CD4-positive, alpha-beta T cell treated with Interleukin-15 for 1 hour (primary cell): ENCODE measurements around the gene TSPAN10.
"Not testable (repeated sequence)": the region's sequence is repeated elsewhere in the genome, so short reads cannot be mapped to it uniquely, and the experiment has no call there.

Experiments used
- DNase-seq: peaks from one replicate; pipeline ENCODE4 v3.0.0-alpha.2; 2020

Gene TSPAN10

DNA sequence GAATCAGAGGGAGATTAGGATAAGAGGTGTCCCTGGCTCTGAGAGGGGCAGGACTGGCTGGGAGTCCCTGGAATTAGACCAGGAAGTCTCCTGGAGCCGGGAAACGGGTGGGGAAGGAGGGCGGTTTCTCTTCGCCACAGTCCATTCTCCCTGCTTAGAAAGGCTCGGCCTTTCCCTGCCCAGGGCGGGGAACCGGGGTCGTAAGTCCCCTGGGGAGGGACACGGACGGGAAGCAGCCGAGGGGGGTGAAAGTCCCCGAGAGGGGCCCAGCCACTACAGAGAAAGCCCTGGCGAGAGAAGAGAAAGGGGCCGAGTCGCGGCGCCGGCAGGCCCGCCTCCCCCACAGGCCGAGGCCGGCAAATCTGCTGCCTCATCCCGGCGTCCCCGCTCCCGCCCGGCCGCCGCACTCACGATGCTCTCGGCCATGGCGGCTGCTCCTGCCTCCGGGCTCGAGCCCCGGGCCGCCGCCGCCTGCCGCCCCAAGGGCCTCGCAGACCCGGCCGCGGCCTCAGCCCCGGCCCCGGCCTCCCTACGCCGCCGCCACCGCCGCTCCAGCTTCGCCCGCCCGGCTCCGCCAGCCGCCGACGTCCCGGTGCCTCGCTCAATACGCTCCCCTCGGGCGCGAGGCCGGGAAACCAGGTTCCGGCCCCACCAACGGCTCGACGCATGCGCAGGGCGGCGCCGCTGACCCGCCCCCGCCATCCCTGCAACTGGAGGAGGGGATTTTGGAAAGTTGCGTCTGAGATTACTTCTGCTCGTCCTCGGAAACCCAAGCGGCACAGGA, at the start of gene TSPAN10, which contains the start of gene NPLOC4:
Gene TSPAN10, plus strand, starts transcription at position 692 of the 784 bp plus-strand sequence. CDS start 5,217 bp downstream, outside the sequence.
Gene NPLOC4, minus strand, starts transcription at position 608 of the 784 bp plus-strand sequence. Its CDS starts 182 bp downstream, at position 426.
- DNase-seq = peak; percentile 82

DNA sequence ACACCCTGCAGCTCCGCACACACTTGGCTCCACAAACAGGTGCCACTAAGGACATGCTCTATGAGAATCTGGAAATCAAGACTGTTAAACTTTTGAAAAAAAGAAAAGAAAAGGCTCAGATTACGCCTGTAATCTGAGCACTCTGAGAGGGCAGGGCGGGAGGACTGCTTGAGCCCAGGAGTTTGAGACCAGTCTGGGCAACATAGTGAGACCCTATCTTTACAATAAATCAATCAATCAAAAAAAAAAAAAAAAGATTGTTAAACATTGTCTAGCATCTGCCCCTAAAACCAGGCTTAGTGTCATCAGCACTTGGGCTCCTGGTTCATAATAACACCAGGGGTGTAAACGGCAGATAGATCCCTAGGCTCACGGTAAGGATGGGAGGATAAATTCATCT, 47.4 kb upstream of the TSPAN10 start:
- no peak for DNase-seq

- no peak for DNase-seq
These were observed 46.9 kb upstream of the TSPAN10 start for GRCh38 chr17:81590121-81590520.

DNA sequence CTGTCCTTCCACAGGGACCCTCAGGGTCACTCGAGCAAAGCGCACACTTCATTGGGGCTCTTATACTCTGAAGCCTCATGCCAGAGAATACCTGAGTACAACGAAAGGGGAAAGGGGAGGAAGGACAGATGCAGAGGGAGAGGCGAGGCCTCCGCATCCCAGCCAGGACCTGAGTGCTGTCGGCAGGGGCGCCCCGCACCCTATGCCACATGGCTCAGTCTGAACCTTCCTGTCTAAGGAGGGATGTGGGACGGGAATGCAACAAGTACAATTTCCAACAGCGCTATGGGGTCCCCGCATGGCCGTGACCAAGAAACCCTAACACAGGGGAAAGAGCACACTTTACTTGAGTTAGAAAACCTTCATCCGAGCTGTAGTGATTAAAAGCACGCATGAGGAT, 45.0 kb upstream of the TSPAN10 start:
- no peak for DNase-seq

GRCh38 chr17:81593105-81593871, 43.7 kb upstream of the TSPAN10 start:
- no peak for DNase-seq

GRCh38 chr17:81599719-81600486, 37.1 kb upstream of the TSPAN10 start:
- DNase-seq = no peak

- DNase-seq = peak; percentile 55
These were observed 35.4 kb upstream of the TSPAN10 start for GRCh38 chr17:81601525-81602120.

DNA sequence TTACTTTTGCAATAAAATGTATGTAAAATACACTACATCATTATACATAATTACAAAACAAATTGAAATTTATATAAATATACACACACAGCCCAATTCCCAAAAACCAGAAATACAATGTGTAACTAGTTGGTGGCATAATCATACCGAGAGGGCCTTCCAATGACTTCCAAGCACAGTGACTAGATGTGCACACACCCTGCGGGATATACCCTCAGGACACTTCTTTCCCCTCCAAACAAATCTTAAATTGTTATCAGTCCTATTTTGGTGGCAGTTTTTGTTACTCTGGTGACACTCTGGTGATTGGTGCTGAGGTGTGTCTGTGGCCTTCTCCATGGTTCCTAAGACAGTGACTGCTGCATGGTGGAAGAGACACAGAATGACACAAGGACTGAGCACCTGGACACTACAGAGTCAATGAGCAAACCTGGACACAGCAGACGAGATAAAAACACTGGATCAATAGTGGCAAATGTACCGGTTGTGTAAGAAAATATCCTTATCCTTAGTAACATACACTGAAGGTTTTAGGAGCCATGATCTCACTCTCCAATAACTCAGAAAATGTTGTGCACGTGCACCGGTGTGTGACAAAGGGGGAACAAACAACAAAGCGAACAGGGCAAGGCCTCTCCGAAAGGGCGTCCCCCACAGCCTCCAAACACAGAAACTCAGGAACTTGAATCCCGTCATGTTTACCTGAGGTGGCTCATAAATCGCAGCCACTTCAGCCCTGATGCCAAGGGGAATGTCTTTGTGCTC, 33.0 kb upstream of the TSPAN10 start:
- no peak for DNase-seq

- no peak for DNase-seq
These were observed 29.6 kb upstream of the TSPAN10 start for GRCh38 chr17:81607431-81607830.

- no peak for DNase-seq
These were observed 28.9 kb upstream of the TSPAN10 start for GRCh38 chr17:81608082-81608481.

GRCh38 chr17:81608605-81609004, 28.4 kb upstream of the TSPAN10 start:
- no peak for DNase-seq

DNA sequence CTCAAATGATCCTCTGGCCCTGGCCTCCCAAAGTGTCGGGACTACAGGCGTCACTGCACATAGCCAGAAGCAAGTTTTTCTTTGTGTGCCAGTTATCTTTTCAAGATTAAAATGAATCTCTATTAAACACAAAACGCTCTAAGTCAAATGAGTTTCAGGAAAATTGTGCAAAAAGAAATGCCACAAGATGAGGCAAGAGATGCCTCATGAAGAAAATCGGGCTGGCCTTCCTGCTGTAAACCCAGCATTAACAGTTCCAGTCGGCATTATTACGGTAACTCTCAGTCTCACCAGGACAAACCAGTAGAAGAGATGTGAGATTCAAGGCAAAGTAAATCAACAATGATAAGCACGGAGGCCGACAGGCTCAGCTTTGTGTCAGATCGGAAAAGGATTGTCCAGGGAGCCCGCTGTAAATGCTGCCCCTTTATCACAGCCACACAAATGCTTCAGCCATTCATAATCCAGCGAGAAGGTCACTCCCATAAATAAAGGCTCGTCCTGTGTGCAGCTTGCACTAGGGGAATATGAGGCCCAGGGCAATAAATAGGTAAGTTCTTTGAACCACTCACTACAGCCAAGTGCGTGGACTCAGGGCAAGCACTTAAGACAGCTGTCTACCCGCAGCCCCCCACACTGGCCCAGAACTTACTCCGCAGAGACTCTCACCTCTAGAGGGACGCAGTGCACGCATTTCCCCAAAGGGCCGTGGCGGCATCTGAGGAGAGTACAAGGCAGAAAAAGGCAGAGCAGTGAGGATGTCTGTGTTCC, 27.3 kb upstream of the TSPAN10 start:
- no peak for DNase-seq

DNA sequence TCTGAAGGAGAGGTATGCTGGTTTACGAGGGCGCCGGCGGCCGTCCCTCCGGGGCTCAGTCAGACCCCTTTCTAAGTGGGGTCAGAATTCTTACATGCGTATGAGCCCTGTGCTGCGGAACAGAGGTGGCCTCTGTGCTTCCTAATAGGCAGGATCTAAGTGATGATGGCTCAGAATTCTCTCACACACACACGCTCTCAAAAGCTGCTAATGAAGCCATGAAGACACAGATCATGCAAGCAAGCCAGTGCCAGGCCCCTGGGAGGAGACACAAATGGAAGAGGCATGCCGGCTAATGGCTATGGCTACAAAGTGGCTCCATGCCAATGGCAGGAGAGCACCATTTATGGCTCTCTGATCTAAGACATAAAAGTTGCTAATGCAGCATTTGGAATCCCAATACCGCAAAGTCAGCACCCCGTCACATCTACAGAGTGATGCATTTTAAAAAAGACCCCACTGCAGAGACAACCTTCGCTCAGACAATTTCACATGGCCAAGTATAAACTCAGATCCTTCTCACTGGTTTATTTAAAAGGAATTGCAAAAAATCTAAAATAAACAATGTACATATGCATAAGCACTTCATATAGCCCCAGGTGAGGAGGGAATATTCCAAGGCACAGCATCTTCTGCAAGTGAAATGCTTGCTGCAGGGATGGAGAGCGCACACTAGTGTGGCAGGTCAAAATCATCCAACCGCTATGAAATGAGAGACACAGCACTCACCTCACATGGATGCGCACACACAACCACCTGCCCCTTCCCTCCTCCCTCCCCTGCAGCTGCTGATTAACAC, 24.6 kb upstream of the TSPAN10 start:
- no peak for DNase-seq

DNA sequence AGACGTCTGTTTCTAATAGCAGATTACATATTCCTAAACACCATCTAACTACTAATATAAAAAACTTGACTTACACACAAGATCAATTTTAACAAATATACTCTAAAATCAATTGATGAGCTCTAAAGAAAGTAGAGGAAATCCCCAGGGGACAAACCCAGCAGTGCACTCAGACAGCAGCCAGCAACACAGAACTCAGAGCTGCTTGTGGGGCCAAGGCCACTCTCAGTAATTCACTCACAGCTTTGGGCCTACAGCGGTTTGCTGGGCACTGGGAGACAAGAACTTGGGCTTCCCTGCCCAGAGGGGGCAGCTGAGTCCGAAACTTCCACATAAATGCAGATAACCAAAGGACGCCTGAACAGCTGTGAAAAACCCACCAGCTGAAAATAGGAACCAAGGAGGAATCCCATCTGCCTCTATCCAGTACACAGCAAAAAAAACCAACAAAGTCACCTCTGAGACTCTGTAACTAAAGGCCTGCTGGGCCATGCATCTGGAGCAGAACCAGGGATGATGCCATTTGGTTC, 21.5 kb upstream of the TSPAN10 start:
- DNase-seq = no peak

DNA sequence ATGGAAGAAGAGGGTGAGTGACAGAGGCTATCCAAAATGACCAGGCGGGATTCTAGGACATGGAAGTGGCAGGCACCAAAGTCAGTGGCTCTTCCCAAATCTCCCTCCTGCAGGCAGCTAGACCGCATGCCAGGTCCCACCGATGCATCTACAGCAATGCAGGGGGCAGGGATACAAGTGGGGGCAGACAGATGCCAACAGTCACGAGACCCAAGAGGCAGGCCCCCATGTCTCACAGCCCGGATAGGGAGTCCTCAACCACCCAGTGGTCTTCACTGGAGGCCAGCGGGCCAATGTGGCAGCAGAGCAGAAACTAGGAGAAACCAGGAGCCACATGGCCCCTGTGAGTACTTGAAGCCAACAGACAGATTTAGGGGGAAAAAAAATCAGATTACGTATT, 20.1 kb upstream of the TSPAN10 start:
- DNase-seq = no peak

DNA sequence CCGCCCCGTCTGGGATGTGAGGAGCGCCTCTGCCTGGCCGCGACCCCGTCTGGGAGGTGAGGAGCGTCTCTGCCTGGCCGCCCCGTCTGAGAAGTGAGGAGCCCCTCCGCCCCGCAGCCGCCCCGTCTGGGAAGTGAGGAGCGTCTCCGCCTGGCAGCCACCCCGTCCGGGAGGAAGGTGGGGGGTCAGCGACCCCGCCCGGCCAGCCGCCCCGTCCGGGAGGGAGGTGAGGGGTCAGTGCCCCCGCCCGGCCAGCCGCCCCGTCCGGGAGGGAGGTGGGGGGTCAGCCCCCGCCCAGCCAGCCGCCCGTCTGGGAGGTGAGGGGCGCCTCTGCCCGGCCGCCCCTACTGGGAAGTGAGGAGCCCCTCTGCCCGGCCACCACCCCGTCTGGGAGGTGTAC, 18.7 kb upstream of the TSPAN10 start:
- DNase-seq = not testable (repeated sequence)

- no peak for DNase-seq
These were observed 15.4 kb upstream of the TSPAN10 start for GRCh38 chr17:81621494-81622130.

DNA sequence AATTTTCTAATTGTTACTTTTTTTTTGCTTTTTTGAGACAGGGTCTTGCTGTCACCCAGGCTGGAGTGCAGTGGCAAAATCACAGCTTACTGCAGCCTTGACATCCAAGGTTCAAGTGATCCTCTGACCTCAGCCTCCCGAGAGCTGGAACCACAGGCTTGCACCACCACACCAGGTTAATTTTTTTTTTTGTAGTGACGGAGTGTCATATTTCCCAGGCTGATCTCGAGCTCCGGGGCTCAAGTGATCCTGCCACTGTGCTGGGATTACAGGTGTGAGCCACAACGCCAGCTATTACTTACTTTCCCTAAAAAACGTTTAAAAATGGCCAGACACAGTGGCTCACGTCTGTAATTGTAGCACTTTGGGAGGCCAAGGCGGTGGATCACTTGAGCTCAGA, 6.7 kb upstream of the TSPAN10 start:
- no peak for DNase-seq

- no peak for DNase-seq
These were observed 5.5 kb upstream of the TSPAN10 start for GRCh38 chr17:81631482-81631881.

DNA sequence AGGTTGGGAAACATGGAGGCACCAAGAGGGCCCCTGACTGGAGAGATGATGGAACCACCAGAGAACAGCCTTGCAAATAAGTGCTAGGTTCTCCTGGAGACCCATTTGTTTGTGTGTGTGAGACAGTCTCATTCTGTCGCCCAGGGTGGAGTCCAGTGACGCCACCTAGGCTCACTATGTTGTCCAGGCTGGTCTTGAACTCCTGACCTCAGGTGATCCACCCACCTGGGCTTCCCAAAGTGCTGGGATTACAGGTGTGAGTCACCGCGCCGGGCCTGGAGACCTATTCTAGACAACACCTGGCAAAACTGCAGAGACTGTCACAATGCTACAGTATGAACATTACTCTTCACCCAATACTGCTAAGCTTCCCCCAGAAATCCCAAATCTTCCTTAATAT, 1.6 kb upstream of the TSPAN10 start:
- DNase-seq = no peak
